CD4-positive, alpha-beta T cell treated with Interleukin-4 for 1 hour (primary cell): Measurements from ENCODE around the gene KIF3C.
"Not testable (repeated sequence)": the region's sequence is repeated elsewhere in the genome, so short reads cannot be mapped to it uniquely, and the experiment has no call there.

Source experiments
- DNase-seq, 2 donors: peaks; one replicate each; pipeline ENCODE4 v3.0.0-alpha.2; 2020 to 2022

Gene KIF3C

GRCh38 chr2:25958611-25959010 lies 23.7 kb downstream of the KIF3C start:
- not testable (repeated sequence) for DNase-seq

- DNase-seq, result no peak
Observed at GRCh38 chr2:25957743-25958142, 24.6 kb downstream of the KIF3C start.

- no peak for DNase-seq
Observed at GRCh38 chr2:25955869-25956535, 26.3 kb downstream of the KIF3C start.

- no peak for DNase-seq
Observed at GRCh38 chr2:25955036-25955435, 27.3 kb downstream of the KIF3C start.

- no peak for DNase-seq
Observed at GRCh38 chr2:25954199-25954752, 28.0 kb downstream of the KIF3C start.

- DNase-seq, result peak; percentile 75 to 78
Observed at GRCh38 chr2:25951071-25951547, 31.2 kb downstream of the KIF3C start.

GRCh38 chr2:25948437-25948836 lies 33.9 kb downstream of the KIF3C start:
- no peak for DNase-seq

- DNase-seq, result no peak
Observed at GRCh38 chr2:25941042-25941441, 41.3 kb downstream of the KIF3C start.

- no peak for DNase-seq
Observed at GRCh38 chr2:25939257-25939668, 43.0 kb downstream of the KIF3C start.

- no peak for DNase-seq
Observed at GRCh38 chr2:25938345-25938744, 44.0 kb downstream of the KIF3C start.

GRCh38 chr2:25936889-25937545 lies 45.3 kb downstream of the KIF3C start:
- no peak for DNase-seq

- DNase-seq, result no peak
Observed at GRCh38 chr2:25933622-25934021, 48.7 kb downstream of the KIF3C start.

GRCh38 chr2:25929789-25930473 lies 52.4 kb downstream of the KIF3C start:
- no peak for DNase-seq

GRCh38 chr2:25928668-25929067 lies 53.6 kb downstream of the KIF3C start:
- DNase-seq, result no peak

GRCh38 chr2:25926984-25927756 lies 55.1 kb downstream of the KIF3C start:
- no peak for DNase-seq

- no peak for DNase-seq
Observed at GRCh38 chr2:25922501-25922900, 59.8 kb downstream of the KIF3C start.

- no peak for DNase-seq
Observed at GRCh38 chr2:25920786-25921415, 61.4 kb downstream of the KIF3C start.

GRCh38 chr2:25920336-25920735 lies 62.0 kb downstream of the KIF3C start:
- DNase-seq, result no peak

- DNase-seq, result no peak
Observed at GRCh38 chr2:25917832-25918231, 64.5 kb downstream of the KIF3C start.

- not testable (repeated sequence) for DNase-seq
Observed at GRCh38 chr2:25917411-25917810, 64.9 kb downstream of the KIF3C start.

- peak; percentile 34 to 46 for DNase-seq
Observed at GRCh38 chr2:25915944-25916772, 66.1 kb downstream of the KIF3C start.
